GM12873 (cell line): Measurements from ENCODE around the gene HNRNPU.

Experiments used
- TF ChIP-seq, protein P1 (sequence below): IDR thresholded peaks from 2 replicates; pipeline ENCODE4 v1.5.1; 2012; ENCODE audit warnings: low read depth, mild to moderate bottlenecking, moderate library complexity, low read length, control low read depth; ENCODE audit not compliant: insufficient read depth; ENCODE audit errors: missing control alignments

The HNRNPU gene

DNA sequence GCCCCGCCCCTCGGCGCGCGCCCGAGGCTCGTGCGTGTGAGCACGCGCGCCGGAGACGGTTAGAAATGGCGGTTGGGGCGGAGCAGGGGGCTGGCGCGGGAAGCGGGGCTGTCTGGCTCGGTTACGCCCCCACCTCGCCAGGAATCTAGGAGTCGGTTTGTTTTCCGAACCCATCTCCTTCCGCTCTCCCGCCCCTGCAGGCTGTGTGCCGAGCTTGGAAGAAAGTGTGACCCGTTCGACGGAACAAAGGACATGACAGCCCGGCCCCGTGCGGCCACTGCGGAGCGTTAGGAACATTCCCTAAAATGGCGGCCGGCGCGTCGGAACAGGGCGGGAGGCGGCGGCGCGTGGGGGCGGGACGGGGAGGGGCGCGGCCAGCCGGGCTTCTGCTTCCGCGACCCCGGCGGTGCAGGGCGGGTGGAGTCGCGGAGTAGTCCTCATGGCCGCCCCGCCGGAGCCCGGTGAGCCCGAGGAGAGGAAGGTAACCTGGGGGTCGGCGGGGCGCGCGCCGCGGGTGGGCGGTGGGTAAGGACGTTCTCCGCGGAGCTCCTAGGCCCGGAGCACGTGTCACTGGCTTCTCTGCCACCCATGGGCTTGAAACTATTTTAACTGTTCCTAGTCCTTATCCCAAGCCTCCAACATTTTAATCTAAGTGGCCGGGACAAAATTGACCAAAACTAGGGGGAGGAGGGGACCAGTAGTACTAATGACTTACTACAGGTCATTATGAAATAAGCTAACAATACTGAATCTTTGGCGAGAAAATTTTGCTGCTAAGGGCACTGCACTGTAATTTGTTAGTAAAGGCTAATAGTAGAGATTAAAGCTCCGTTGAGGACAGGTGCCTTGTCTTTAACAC, 28.8 kb downstream of the HNRNPU start, which contains the start of gene COX20:
Gene COX20 (plus strand): TSS at position 383 of the 859 bp plus-strand sequence. CDS start 57 bp downstream, at position 440.
- TF ChIP-seq, protein P1, sequence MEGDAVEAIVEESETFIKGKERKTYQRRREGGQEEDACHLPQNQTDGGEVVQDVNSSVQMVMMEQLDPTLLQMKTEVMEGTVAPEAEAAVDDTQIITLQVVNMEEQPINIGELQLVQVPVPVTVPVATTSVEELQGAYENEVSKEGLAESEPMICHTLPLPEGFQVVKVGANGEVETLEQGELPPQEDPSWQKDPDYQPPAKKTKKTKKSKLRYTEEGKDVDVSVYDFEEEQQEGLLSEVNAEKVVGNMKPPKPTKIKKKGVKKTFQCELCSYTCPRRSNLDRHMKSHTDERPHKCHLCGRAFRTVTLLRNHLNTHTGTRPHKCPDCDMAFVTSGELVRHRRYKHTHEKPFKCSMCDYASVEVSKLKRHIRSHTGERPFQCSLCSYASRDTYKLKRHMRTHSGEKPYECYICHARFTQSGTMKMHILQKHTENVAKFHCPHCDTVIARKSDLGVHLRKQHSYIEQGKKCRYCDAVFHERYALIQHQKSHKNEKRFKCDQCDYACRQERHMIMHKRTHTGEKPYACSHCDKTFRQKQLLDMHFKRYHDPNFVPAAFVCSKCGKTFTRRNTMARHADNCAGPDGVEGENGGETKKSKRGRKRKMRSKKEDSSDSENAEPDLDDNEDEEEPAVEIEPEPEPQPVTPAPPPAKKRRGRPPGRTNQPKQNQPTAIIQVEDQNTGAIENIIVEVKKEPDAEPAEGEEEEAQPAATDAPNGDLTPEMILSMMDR = peak; percentile 6

GRCh38 chr1:244834543-244835275, 29.6 kb downstream of the HNRNPU start:
- TF ChIP-seq, protein P1 = no peak

GRCh38 chr1:244833734-244834542, 30.4 kb downstream of the HNRNPU start:
- TF ChIP-seq, protein P1 = peak; percentile 36

DNA sequence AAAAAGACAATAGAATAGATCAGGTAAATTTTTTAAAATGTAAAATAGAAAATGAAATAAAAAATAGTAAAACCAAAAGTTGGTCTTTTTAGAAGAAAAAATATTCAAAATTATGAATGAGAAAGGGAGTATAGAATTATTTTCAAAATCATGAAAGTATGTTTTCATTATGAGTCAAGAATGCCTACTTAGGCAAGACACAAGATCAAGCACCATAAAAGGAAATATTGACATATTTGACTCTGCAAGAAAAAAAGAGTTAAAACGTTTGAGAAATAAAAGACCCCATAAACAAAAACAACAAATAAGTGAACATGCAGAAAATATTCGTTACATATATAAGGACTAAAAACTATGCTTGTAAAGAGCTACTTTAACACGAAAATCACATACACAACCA, 33.7 kb downstream of the HNRNPU start:
- TF ChIP-seq, protein P1 = no peak

DNA sequence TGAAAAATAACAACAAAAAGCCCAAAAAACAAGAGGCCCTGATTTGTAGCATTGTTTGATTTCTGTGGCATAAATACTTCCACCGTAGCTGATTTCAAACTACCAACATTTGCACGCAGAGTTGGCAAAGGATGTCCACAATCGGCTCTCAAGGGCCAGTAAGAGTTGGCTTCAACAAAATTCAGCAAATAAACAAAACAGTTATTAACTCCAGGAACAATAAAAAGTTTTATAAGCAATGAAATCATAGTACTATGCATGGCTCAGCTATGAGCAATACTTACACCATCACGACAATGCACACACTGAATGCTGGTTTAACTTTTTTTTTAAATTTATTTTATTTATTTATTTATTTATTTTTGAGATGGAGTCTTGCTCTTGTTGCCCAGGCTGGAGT, 37.6 kb downstream of the HNRNPU start:
- TF ChIP-seq, protein P1 = no peak

- TF ChIP-seq, protein P1 = no peak
These were observed 41.5 kb downstream of the HNRNPU start for GRCh38 chr1:244822878-244823277.

- TF ChIP-seq, protein P1 = no peak
These were observed 43.2 kb downstream of the HNRNPU start for GRCh38 chr1:244821134-244821533.
